HG03139 (cell line): ENCODE measurements around the gene CCDC9B.

ENCODE experiments used
- ATAC-seq: cut with Tn5 transposase; IDR thresholded peaks from one replicate; pipeline ENCODE4 v1.9.1; 2021; ENCODE audit not compliant: unreplicated experiment

The CCDC9B gene

DNA sequence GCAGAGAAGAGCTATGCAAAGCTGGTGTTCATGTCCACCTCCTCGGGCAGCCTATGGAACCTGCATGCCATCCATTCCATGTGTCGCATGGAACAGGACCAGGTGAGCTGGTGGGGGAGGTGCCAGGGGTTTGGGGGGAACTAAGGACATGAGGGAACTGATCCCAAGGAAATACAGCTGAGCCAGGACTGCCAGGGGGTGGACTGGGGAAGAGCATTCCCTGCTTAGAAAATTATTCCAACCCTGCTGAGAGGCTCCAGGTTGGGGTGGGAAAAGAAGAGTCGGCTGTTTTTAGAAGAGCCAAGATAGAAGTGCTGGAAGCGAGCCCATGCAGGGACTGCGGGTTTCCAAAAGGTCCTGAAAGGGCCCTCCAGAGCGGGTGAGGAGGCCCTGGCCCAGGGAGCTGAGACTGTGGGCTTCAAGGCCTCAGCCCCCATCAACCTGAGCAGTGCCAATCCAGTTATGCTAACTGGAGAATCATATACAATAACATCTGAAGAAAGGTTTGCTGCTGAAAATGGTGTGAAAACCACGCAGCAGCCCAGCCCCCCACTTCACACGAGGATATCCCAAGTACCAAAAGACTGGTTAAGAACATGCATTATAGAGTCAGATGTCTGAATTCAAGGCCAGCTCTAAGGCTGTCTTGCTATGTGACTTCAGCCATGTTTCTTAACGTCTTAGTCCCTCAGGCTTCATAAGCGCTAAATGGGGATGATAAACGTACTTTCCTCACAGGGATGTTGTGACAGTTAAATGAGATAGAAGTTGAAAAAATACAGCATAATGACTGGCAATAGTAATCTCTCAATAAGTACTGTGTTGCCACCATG, 25.1 kb upstream of the CCDC9B start:
- ATAC-seq = no peak

GRCh38 chr15:40365016-40365415, 24.3 kb upstream of the CCDC9B start:
- ATAC-seq = no peak

DNA sequence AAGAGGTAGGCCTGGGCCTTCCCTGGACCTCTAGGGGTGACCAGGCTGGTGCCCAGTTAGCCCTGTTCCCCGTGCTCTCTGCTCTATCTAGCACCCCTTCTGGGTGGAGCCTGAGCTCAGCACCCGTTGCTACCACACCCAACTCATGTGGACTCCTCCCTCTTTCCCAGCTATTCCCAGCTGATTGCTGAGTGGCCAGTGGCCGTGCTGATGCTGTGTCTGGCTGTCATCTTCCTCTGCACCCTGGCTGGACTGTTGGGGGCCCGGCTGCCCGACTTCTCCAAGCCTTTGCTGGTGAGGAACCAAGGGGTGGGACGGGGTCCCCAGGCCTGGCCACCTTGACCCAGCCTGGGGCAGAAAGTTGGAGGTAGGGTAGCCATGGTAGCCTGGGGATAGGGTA, 23.5 kb upstream of the CCDC9B start:
- ATAC-seq = no peak

- no peak for ATAC-seq
These were observed 22.9 kb upstream of the CCDC9B start for GRCh38 chr15:40363611-40364010.

GRCh38 chr15:40361640-40362039, 20.9 kb upstream of the CCDC9B start:
- ATAC-seq = no peak

GRCh38 chr15:40360015-40360414, 19.3 kb upstream of the CCDC9B start:
- no peak for ATAC-seq

DNA sequence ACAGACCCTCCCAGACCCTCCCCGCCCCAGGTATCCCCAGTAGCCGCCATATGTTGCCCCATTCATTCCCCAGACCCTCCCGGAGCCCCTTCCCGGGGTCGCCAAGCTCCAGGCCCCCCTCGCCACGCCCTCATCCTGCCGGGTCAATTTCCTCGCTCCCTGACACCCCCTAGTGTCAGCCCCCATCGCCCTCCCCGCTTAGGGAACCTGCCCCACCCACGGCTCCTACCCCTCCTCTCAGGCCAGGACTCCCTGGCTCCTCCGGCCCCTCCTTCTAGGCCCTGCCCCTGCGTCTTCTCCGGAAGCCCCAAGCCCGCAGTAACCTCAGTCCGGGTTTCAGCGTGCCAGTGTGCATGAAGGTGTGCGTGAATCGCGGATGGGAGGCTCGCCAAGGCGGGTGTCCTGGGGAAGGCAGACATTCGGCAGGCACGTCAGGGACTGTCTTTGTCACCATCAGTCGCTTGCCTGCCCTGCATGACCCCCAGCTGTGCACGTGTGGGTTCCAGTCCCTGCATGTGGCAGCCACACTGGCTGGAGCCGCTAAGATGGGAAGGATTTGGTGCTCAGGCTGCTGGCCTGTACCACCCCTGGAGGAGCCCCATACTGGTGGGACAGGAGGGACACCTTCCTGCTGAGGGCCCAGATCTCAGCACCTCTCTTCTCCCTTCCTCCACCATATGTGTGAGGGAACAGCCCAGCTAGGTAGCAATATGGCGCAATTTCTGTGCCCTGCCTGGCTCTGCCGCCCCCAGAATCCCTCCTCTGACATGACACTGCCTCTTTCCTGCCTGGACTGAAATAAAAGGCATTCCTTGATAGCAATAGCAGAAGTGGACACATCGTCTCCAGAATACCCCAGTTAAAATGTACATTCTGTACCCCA, 18.0 kb upstream of the CCDC9B start:
- peak; percentile 10 for ATAC-seq

DNA sequence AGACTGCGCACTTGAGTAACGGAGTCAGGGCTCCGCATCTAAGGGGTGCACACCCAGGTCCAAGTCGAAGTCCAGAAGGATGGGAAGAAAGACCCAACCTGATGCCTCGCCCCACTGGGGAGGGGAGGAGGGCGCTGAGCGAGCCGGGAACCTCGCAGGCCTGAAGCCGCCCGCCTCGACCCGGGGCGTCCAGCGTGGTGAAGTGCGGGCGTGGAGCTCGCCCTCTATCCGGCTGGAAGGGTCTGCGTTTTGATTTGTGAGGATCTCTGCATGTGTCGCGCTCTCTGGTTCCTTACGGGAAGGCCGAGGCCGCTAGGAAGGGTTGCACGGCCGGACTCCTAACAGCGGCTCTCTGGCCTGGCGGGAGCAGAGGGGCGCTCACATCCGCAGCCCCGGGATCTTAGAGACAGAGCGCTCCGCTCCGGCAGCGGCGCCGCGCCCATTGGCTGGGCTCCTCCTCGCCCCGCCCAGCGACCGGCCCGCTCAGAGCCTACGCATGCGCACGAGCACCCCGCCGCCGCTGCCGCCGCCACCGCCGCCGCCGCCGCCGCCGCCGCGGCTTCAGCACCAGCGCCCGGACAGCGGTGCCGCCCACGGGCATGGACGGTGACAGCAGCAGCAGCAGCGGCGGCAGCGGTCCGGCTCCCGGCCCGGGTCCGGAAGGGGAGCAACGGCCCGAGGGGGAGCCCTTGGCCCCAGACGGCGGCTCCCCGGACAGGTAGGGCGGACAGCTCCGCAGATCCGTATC, 17.2 kb upstream of the CCDC9B start, which contains the start of gene DISP2:
Gene DISP2 (plus strand): TSS at position 497 of the 748 bp plus-strand sequence. CDS start 103 bp downstream, at position 600.
- peak; percentile 85 for ATAC-seq

DNA sequence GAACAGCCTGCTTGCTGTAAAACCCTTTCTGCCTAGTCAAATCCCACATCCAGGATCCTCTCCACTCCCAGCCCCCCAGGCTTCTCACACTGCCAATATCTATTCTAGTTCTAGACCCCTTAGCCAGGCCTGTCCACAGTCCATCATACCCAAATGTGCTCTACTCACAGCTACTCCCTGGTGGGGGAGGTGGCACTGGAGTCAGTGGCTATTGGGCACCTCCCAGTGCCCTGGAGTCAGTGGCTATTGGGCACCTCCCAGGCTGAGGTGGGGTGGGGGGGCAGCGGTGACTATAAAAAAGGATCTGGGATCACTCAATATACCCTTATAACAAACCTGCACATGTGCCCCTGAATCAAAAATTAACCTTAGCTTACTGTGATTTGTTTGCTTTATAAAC, 16.5 kb upstream of the CCDC9B start:
- ATAC-seq = no peak

DNA sequence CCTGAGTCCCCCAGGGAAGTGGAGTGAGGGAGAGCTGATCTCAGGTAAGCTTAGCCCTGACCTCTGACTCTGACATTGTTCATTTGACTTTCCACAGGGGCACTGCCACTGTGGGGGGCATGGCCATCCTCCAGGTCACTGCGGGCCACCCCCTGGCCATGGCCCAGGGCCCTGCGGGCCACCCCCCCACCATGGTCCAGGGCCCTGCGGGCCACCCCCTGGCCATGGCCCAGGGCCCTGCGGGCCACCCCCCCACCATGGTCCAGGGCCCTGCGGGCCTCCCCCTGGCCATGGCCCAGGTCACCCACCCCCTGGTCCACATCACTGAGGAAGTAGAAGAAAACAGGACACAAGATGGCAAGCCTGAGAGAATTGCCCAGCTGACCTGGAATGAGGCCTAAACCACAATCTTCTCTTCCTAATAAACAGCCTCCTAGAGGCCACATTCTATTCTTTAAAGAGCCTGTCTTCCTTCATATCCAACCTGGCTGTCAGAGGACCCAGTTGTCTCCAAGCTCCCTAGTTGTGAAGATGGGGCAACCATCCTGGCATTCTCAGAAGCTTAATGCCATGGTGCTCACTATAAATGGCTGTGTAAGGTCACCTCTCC, 15.3 kb upstream of the CCDC9B start:
- no peak for ATAC-seq

- ATAC-seq = no peak
These were observed 13.9 kb upstream of the CCDC9B start for GRCh38 chr15:40354408-40355171.

GRCh38 chr15:40353697-40354096, 13.0 kb upstream of the CCDC9B start:
- ATAC-seq = no peak

GRCh38 chr15:40352281-40352901, 11.7 kb upstream of the CCDC9B start:
- ATAC-seq = no peak

- no peak for ATAC-seq
These were observed 8.4 kb upstream of the CCDC9B start for GRCh38 chr15:40349163-40349562.

DNA sequence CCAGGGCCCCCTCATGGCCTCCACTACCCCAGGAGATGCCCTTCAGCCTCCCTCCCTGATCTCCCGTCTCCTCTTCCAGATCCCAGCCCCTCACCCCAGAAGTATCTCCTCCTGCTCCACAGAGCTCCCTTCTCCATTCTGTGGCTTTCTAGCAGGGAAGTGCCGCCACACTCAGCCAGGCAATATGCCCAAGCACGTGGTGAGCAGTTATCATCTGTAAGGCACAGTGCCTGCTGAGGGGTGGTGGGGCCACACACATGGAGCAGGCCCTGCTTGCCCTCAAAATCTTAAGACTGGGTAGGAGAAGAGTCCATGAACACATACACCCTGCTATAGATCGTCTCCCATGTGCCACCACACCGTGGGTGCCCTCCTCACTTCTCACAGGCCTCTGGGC, 7.7 kb upstream of the CCDC9B start:
- ATAC-seq = no peak

- ATAC-seq = no peak
These were observed 7.1 kb upstream of the CCDC9B start for GRCh38 chr15:40347559-40348473.

DNA sequence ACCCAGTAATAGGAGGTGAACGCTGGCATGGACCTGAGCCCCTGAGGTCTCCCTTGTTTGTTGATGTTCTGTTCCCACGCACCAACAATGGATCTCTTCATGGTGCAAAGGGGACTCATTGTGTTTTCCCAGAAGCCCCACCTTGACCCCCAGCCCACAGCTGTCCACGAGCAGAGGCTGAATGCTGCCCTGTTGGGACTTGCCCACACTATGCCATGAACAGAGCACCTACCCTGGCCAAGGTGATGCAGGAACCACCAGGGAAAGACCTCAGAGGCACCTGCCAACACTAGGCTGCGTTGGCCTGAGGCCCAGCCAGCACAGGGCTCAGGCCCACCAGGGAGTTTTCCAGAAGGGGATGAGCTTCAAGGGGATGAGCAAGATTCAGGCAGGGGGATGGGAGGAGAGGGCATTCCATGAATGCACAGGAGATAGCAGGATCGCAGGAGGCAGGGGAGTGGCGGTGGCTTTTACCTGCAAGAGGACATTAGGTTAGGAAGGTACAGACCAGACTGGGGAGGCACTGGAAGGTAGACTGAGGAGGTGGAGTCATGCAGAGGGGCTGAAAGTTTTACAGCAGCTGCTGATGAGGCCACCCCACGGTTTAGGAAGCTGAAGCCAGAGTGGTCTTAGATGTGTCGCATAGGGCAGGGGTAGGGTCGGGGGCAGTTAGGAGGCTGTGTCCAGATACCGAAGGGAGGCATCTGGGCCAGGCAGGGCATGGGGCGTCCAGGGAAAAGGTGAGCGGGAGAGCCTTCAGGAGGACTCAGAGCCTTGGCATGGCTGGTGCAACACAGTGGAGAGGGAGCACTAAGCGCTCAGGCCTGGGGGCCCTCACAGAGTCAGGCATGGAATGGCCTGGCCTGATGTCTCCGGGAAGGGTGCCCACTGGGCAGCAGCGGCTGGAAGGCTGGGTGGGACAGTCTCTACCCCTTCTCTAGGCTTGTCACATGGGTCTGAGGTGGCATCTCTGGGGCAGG, 6.1 kb upstream of the CCDC9B start:
- ATAC-seq = no peak
